ENCODE measurements around the gene ZNF177.

Gene ZNF177

DNA sequence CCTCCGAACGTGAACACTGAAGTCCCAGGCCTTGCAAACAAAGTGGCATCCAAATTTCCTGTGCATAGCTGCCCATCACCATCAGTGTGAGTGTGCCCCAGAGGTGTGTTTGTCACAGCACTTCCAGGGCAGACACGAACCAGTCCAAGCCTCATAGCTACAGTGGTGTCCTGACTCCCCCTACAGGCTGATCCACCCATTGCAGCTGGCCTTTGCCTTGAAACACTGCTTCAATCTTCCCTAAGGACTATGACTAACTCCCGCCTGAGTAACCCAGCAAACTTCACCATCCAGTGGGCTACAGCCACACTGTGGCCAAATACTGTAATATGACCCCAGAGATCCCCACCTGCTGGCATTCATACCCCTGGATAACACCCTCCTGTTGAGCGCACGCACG, 68.7 kb downstream of the ZNF177 start:
- TF ChIP-seq REST (IDR thresholded peaks at IDR 0.05; ENCODE audit: insufficient replicate concordance, low read depth) (no peak), SPI1 (IDR thresholded peaks at IDR 0.05; ENCODE audit: borderline replicate concordance, low read depth) (no peak), POLR2AphosphoS5 (IDR thresholded peaks at IDR 0.05; ENCODE audit: low read depth) (no peak), GABPA (IDR thresholded peaks at IDR 0.05; ENCODE audit: low read depth) (no peak), CTCF (IDR thresholded peaks at IDR 0.05; ENCODE audit: insufficient read depth, low read length) (no peak)
- H3K27me3 ChIP-seq (ENCODE audit: insufficient read depth, poor library complexity, severe bottlenecking): no peaks in the 10 kb centered on the region
- no peak overlapping the region for H3K27ac ChIP-seq (replicated peaks)
- DNase-seq (ENCODE audit: low read depth in 1 of 2, low spot score in 1 of 2): no peak
- H3K4me3 ChIP-seq (replicated peaks; ENCODE audit: insufficient read depth, low read length): no peak overlapping the region
